ENCODE measurements around the gene TSPYL4.

TSPYL4 gene

GRCh38 chr6:116271149-116271708 lies 17.4 kb upstream of the TSPYL4 start:
- DNase-seq (ENCODE audit: low read depth in 2 of 2) = no peak

GRCh38 chr6:116268589-116269293 lies 14.9 kb upstream of the TSPYL4 start:
- no peak for DNase-seq (ENCODE audit: low read depth in 2 of 2)

- no peak for DNase-seq (ENCODE audit: low read depth in 2 of 2)
Observed at GRCh38 chr6:116267836-116268588, 14.1 kb upstream of the TSPYL4 start.

- DNase-seq (ENCODE audit: low read depth in 2 of 2) = no peak
Observed at GRCh38 chr6:116266803-116267202, 12.9 kb upstream of the TSPYL4 start.

GRCh38 chr6:116265041-116265829 lies 11.4 kb upstream of the TSPYL4 start:
- DNase-seq (ENCODE audit: low read depth in 2 of 2) = no peak

GRCh38 chr6:116263353-116263752 lies 9.5 kb upstream of the TSPYL4 start:
- no peak for DNase-seq (ENCODE audit: low read depth in 2 of 2)

GRCh38 chr6:116258520-116258919 lies 4.6 kb upstream of the TSPYL4 start:
- DNase-seq (ENCODE audit: low read depth in 2 of 2) = no peak

- no peak for DNase-seq (ENCODE audit: low read depth in 2 of 2)
Observed at GRCh38 chr6:116256694-116257093, 2.8 kb upstream of the TSPYL4 start.

- no peak for DNase-seq (ENCODE audit: low read depth in 2 of 2)
Observed at GRCh38 chr6:116255246-116255800, 1.4 kb upstream of the TSPYL4 start.

- no peak for DNase-seq (ENCODE audit: low read depth in 2 of 2)
Observed at GRCh38 chr6:116254297-116255056, 602 bp upstream of the TSPYL4 start.

- DNase-seq (ENCODE audit: low read depth in 2 of 2) = no peak
Observed at GRCh38 chr6:116253188-116253504, 729 bp downstream of the TSPYL4 start.

- no peak for DNase-seq (ENCODE audit: low read depth in 2 of 2)
Observed at GRCh38 chr6:116251568-116252384, 2.1 kb downstream of the TSPYL4 start.

GRCh38 chr6:116248577-116248976 lies 5.3 kb downstream of the TSPYL4 start:
- no peak for DNase-seq (ENCODE audit: low read depth in 2 of 2)

GRCh38 chr6:116247285-116247684 lies 6.6 kb downstream of the TSPYL4 start:
- DNase-seq (ENCODE audit: low read depth in 2 of 2) = no peak

- DNase-seq (ENCODE audit: low read depth in 2 of 2) = no peak
Observed at GRCh38 chr6:116246089-116246488, 7.8 kb downstream of the TSPYL4 start.

- DNase-seq (ENCODE audit: low read depth in 2 of 2) = no peak
Observed at GRCh38 chr6:116244284-116244683, 9.6 kb downstream of the TSPYL4 start.

- no peak for DNase-seq (ENCODE audit: low read depth in 2 of 2)
Observed at GRCh38 chr6:116239856-116240255, 14.0 kb downstream of the TSPYL4 start.

- no peak for DNase-seq (ENCODE audit: low read depth in 2 of 2)
Observed at GRCh38 chr6:116239256-116239655, 14.6 kb downstream of the TSPYL4 start.

- no peak for DNase-seq (ENCODE audit: low read depth in 2 of 2)
Observed at GRCh38 chr6:116238083-116238482, 15.8 kb downstream of the TSPYL4 start.

- DNase-seq (ENCODE audit: low read depth in 2 of 2) = no peak
Observed at GRCh38 chr6:116234689-116235088, 19.2 kb downstream of the TSPYL4 start.

Measured in stimulated activated CD8-positive, alpha-beta memory T cell treated with anti-CD3 and anti-CD28 coated beads, Interleukin-15, amount 100 ng/mL, for 4 hours (primary cell).